ENCODE results near the gene YPEL1. TPM values are rescaled to one million over a fixed set of nuclear protein-coding genes. Genes with fewer than 3 reads are reported as not detected.

The YPEL1 gene
- total and polyA plus RNA-seq, 12 donors = 1.5 to 14.6 (median 7.6) TPM

- ATAC-seq (no peak), DNase-seq (no peak)
- Histone ChIP-seq H3K27me3 (no peaks in the 10 kb centered on the region), H3K36me3 (peaks cover 0 to 77% (median 36%) of the 10 kb centered on the region in 9 donors), H3K4me3 (no peak overlapping the region), H3K9me3 (no peaks in the 10 kb centered on the region), H3K27ac (no peak overlapping the region), H3K4me1 (peaks cover 0 to 28% (median 12%) of the 10 kb centered on the region in 9 donors)
- intact Hi-C loops (cut with DNase I) = no loop called here
- no peak for TF ChIP-seq CTCF (IDR thresholded peaks at IDR 0.05)
- WGBS, 2 donors = 80% methylated on average over 4 of the region's 4 CpGs
Measured at GRCh38 chr22:21759093-21759492, 23.5 kb upstream of the YPEL1 start.

- Histone ChIP-seq H3K27ac (no peak overlapping the region), H3K4me3 (no peak overlapping the region), H3K27me3 (no peaks in the 10 kb centered on the region), H3K9me3 (no peaks in the 10 kb centered on the region), H3K36me3 (peaks cover 0 to 69% (median 27%) of the 10 kb centered on the region in 9 donors), H3K4me1 (peaks cover 0 to 28% (median 12%) of the 10 kb centered on the region in 9 donors)
- DNase-seq = no peak
- WGBS, 2 donors = 87 to 89% methylated on average over 21 of the region's 21 CpGs
- intact Hi-C loops (cut with DNase I) = no loop called here
- no peak for TF ChIP-seq CTCF (IDR thresholded peaks at IDR 0.05)
- peak in 1 of 8 donors; percentile 25 for ATAC-seq
Measured at GRCh38 chr22:21758091-21758864, 22.7 kb upstream of the YPEL1 start.

- intact Hi-C loops (cut with DNase I) = no loop called here
- WGBS, 2 donors = 54% methylated on average over 5 of the region's 5 CpGs
- peaks cover 0 to 27% (median 12%) of the 10 kb centered on the region in 9 donors for H3K4me1 ChIP-seq
- H3K27ac ChIP-seq = no peak overlapping the region
- no peaks in the 10 kb centered on the region for H3K27me3 ChIP-seq
- H3K9me3 ChIP-seq = no peaks in the 10 kb centered on the region
- H3K4me3 ChIP-seq = no peak overlapping the region
- TF ChIP-seq CTCF (IDR thresholded peaks at IDR 0.05) = no peak
- DNase-seq (no peak), ATAC-seq (peak in 2 of 8 donors; percentile 12 to 67)
- peaks cover 0 to 45% (median 9%) of the 10 kb centered on the region in 9 donors for H3K36me3 ChIP-seq
Measured at GRCh38 chr22:21755851-21756284, 20.3 kb upstream of the YPEL1 start.

GRCh38 chr22:21754523-21754922 is 18.9 kb upstream of the YPEL1 start:
- 36 to 38% methylated on average over 7 of the region's 7 CpGs for WGBS, 2 donors
- H3K9me3 ChIP-seq = no peaks in the 10 kb centered on the region
- no peak for TF ChIP-seq CTCF (IDR thresholded peaks at IDR 0.05)
- ATAC-seq = peak; percentile 25 to 47 (median 36)
- intact Hi-C loops (cut with DNase I) = no loop called here
- H3K36me3 ChIP-seq = peaks cover 0 to 31% (median 6%) of the 10 kb centered on the region in 9 donors
- peak in 1 of 2 donors; percentile 34 for DNase-seq
- H3K4me1 ChIP-seq = peaks cover 0 to 27% (median 12%) of the 10 kb centered on the region in 9 donors
- H3K27me3 ChIP-seq = no peaks in the 10 kb centered on the region
- H3K4me3 ChIP-seq = peak overlapping the region in 2 of 10 donors; percentile 2 to 11
- peak overlapping the region in 1 of 10 donors; percentile 1 for H3K27ac ChIP-seq

Data from heart right ventricle (tissue), 16 donors.